ENCODE measurements around the gene DHRS13.
A peak's percentile ranks its signal among the peaks of the same experiment; 100 is the strongest.
"Not testable (repeated sequence)": the region's sequence is repeated elsewhere in the genome, so short reads cannot be mapped to it uniquely, and the experiment has no call there.

Gene DHRS13

DNA sequence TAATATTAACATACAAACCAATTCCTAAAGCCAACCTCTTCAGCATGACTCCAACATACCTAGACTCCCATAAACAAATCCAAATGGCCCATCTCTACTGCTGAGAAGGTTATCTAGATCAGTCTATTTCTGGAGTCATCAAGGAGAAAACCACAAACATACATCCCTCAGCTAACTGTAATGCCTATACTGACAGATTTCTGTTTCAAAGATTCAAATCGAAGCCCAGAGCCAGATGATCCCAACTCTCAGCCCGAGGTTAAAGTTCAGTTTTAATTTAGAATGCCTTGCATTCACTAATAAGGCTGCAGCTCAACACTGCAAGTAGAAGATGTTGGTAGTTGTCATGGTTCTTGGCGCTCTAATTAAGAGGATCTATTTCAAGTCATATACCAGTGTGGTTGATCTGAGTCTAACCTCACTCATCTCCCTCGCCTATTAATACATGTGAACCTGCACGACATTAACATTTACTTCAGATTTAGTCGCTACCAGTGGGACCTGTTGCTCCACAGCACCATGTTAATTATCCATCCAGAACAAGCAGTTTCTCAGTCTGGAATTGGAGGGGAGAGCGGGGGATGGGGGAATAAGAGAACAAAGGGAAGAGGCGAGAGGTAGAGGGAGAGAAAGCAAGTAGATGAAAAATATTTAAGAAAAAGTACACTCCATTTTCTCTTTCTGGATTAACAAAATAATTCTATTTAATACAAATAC, 33.0 kb upstream of the DHRS13 start:
- no peak for DNase-seq (ENCODE audit: low spot score)

DNA sequence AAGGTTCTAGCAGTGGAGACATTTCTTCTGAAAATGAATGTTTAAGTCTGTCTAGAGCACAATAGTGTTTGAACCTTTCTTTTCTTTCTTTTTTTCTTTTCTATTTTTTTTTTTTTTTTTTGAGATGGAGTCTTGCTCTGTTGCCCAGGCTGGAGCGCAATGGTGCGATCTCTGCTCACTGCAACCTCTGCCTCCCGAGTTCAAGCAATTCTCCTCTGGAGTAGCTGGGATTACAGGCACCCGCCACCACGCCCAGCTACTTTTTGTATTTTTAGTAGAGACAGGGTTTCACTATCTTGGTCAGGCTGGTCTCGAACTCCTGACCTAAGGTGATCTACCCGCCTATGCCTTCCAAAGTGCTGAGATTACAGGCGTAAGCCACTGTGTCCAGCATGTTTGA, 31.6 kb upstream of the DHRS13 start:
- DNase-seq (ENCODE audit: low spot score), result not testable (repeated sequence)

DNA sequence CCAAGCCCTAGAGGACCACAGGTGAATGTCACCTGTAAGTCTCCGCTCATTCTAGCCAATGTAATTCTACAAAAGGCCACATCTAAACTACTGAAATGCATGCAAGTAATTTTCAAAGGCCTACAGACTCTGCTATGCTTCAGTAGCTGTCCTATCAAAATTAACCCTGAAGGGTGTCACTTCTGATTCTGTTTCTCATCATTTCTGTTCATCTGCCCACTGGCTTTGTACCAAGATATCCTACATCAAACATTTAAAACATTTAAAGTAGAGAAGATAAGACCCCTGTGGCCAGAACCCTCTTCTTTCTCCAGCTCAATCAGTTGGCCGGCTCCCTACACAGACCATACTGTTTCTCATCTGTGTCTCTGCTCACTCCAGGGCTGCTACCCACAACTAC, 26.9 kb upstream of the DHRS13 start:
- no peak for DNase-seq (ENCODE audit: low spot score)

DNA sequence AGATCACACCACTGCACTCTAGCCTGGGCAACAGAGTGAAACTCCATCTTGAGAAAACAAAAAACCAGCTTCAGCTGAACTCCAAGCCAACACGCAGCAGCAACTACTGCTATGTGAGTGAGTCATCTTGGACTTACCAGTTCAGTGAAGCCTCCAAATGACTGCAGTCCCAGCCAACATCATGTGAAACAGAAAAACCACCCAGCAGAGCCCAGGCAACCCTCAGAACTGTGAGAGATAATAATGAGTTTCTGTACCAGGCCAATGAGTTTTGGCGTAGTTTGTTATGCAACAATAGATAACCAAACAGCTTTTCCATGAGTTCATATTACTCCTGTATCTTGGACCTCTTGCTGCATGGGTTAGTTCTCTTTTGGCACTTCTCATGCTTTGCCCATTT, 25.2 kb upstream of the DHRS13 start:
- DNase-seq (ENCODE audit: low spot score), result no peak

DNA sequence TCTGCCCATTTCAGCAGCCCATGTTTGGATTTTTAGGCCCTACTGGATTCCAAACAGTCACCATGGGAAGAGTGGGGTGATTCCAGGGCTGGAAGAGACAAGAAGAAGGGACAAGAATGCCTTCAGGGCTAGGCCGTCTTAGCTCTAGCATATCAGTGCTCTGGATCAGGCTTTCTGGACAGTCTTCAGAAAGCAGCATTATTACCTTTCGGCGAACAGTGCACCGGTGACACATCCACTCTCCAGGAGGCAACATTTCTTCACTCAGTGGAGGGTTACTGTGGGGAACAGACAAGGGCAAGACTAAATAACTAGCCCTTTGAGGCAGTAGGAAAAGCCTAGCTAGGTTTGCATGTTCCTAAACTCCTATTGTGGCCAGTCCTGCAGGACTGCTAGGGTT, 23.9 kb upstream of the DHRS13 start:
- no peak for DNase-seq (ENCODE audit: low spot score)

DNA sequence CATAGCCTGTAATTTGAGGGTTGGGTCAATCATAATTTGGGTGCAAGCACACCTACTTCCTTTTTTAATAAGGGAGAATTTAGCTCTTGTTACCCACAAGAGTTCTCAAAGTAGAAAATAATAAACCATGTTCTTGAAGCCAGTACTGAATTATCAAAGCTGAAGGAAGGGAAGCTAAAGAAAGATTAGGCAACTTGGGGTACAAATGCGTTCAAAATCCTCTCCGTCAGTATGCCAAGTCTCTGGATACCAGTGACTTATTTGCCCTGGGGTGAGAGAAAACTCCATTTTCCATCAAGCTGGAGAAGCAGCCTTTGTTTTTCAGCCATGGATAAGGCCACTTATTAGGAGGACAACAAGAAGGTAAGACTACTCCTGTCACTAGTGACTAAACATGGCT, 23.5 kb upstream of the DHRS13 start:
- no peak for DNase-seq (ENCODE audit: low spot score)

DNA sequence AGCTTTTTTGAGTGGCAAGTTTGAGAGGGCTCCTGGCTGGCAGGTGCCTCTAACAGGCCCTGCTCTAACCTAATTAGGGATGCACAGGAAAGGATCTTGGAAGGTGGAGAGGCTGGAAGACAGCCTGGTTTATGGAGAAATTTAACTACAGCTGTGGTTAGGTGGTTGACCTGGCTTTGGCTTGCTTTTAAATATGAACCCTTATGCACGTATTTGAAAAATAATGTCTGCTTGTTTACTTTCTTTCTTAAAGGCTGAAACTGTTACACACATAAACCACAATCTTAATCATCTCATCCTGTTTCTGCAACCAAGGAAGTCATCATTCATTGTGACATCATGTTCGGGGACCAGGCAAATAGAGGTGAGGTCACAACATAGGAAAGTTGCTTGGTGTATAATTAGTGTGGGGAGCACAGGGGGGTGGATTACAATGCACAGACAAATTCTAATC, 23.1 kb upstream of the DHRS13 start:
- DNase-seq (ENCODE audit: low spot score), result peak; percentile 70

DNA sequence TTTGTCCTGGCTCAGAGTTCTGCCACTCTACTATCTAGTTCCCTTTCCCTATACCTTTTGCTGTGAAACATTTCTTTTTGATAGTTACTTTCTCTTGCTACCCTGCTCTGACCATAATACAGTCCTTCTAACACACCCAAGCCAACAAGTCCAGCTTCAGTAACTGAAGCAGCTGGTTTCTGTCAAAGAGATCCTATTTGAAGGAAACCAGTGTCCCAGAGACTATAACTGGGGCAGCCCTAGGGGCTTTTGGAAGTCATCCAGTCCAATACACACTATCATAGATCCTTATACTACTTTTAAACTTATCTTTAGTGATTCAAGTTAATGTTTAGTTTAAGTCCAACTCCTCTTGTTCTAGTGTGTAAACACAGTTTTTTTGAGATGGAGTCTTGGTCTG, 17.3 kb upstream of the DHRS13 start:
- DNase-seq (ENCODE audit: low spot score), result no peak

DNA sequence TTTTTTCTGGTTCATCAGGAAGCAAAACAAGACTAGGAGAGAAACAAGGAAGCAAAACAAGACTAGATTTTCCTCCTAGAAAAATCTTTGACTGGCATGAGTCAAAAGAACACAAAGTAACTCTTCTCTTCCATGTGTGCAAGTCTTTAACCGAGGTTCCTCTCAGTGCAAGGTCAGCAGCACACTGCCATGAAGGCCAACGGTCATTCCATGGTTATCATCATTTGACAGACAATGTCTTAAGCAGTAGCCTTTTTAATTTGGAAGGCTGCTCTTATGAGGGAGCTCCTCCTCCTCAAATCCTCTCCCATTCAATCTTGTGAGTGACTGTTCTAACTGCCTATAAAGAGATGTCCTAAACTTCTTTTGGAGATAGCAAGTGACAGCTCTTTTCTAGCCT, 15.4 kb upstream of the DHRS13 start:
- DNase-seq (ENCODE audit: low spot score), result no peak

DNA sequence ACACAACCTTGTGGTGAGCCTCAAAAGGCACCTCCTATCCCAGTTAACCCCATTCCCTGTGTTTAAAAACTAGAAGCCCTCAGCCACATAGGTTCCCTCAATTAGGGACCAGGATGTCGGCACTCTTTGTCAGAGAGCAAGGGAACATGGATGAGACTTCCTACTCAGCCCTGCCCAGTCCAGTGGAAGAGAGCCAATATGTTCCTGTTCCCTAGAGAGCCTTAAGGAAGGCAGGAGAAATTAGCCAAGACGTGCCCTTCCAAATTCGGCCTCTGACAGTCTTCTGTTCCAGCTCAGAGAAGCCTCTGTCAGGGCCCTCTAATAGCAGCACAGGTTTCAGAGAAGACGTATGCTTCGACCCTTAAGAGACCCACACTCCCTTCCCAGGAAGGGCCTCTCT, 14.6 kb upstream of the DHRS13 start:
- no peak for DNase-seq (ENCODE audit: low spot score)

DNA sequence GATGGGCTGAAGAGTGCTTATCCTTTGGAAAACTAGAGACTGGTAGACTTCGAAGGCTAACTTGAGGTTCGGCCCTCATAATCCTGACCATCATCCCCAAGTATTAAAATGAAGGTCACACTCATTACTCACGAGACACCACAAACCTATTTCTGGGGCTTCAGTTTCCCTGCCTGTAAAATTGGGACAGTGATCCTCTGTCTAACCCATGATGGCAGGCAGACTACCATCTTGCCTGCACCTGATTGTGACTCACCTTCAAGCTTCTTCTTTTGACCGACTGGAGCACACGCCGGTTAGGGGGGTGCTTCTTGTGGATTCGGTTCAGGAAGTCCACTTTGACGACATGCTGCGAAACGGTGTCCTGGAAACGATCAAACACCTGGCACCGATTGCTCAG, 14.2 kb upstream of the DHRS13 start:
- DNase-seq (ENCODE audit: low spot score), result no peak

DNA sequence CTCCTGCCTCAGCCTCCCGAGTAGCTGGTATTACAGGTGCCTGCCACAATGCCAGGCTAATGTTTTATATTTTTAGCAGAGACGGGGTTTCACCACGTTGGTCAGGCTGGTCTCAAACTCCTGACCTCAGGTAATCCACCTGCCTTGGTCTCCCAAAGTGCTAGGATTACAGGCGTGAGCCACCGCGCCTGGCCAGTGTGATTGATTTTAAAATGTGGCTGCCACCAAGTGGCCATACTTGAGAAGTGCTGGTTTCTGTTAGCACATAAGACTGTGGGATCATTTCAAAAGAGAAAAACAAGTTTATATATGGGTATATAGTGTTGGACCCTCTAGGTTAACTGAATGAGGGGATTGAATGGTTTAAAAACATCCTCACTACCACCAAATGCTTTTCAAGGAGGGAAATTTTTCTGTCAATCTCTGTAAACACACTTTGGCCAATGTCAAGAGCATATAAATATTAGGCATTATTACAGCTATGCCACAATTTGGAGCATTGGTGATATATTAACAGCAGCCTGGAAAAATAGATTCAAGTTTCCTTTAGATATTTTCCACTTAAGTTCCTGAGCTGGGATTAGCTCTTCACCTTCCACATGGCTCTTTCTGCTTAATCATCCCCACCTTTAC, 13.5 kb upstream of the DHRS13 start:
- peak; percentile 53 for DNase-seq (ENCODE audit: low spot score)

DNA sequence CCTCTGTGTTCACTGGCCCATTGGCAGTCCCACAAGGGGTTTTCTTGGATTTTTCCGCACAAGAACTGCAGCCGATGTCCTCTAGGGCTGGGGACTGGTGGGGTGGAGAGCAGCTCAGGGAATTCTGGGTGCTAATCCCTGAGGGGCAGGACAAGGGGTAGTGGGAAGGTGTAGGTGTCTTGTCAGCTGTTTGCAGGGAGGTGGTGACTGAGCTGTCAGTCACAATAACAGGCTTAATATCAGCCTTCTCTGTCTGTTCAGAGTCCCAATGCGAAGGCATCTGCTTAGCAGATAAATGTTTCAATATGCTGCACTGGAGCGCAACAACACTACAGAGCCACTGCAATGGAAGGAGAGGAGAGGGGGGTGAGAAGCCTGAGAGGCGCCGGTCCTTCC, 10.1 kb upstream of the DHRS13 start:
- no peak for DNase-seq (ENCODE audit: low spot score)

DNA sequence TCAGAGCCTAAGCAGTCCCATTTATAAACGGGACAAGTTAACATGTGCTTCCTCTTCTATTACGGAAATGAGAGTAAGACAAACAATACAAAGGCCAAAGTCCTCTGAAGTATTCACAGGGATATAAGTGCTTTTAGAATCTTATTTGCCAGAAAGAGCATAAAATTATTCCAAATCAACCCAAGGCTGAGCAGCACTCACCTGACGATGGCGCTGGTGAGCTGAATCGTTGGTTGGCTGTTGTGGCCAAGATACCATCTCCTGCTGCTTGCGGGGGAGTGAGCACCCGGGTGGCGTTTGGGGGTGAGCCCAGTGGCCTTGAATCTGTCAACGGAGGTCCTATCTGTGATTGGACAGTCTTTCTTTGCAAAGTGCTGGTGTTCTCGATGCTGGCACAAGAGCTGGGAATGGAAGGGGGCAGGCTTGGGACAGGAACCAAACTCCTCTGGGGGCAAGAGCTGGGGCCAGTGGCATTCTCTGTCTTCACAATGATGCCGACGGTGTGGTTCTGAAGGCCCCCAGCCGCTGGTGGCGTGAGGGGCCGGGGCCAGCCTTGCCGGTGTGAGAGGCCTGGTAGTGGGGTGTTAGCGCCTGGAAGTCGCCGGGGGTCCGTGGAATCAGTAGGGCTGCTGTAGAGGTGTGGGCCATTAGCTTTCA, 9.5 kb upstream of the DHRS13 start:
- DNase-seq (ENCODE audit: low spot score), result no peak

DNA sequence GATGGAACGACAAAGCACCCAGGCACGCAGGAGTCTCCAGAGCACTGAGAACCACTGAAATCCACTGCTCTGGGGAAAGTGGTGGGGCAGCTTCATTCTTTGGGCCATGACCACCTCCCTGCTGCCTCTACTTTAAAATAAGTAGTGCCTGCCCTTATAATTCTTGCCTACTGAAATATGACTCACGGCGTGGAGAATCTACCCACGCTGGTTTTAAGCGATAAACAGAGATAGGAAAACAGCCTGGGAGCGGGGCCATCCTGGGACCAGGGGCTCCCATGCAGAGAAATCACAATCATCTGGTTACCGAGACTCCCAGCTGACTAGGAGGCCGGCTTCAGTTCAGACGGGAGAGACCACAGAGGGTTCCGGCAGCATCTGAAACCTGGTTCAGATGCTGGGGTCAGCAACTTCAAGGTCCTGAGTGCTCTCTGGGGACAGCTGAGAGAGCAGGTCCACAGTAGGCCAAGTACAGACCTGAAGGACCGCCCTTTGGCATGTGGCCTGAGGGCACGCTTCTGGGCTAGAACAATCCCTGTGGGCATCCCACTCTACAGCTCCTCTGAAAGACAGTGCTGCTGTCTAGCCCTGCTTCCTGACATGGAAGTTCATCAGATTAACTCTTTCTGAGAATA, 8.6 kb upstream of the DHRS13 start:
- no peak for DNase-seq (ENCODE audit: low spot score)

DNA sequence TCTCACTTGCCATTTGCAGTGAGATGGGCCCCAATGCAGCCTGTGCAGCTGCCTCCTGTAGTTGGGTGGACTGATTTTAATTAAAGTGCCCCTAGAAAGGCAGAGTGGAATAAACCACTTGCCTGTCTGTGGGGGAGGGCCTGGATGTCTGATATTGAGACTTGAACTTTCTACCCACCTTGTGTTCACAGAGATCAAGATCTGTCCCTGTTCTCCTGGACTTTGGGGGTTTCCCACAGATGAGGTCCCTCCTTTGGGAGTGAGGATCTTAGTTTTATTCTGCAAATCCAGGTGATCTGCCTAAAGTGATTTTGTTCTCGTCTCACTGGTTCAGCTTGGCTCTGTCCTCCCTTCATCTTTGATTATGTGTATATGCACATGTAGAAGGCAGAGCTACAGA, 7.7 kb upstream of the DHRS13 start:
- no peak for DNase-seq (ENCODE audit: low spot score)

DNA sequence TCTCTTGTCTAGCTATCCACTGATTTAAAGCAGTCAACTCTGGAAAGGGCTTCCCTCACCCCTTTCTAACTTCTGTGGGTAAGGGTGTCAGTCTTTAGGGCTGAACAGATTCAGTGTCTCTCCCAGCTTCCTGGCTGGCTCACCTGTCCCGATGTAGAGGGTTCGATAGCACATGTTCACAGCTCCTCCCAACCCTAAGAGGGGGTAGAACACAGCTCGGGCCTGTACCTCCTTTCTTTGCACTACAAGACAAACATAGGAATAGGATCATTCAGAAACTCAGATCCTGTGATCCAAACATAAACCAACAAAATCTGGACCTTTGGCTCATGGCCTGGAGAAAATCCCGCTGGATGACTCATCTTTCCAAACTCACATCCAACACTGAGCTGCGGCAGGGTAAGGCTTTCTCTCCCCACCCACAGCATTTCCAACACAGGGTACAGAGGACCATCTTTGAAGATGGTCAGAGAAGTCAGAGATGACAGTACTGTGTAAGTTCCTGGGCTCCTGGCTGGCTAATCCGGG, 5.8 kb upstream of the DHRS13 start:
- peak; percentile 80 for DNase-seq (ENCODE audit: low spot score)

DNA sequence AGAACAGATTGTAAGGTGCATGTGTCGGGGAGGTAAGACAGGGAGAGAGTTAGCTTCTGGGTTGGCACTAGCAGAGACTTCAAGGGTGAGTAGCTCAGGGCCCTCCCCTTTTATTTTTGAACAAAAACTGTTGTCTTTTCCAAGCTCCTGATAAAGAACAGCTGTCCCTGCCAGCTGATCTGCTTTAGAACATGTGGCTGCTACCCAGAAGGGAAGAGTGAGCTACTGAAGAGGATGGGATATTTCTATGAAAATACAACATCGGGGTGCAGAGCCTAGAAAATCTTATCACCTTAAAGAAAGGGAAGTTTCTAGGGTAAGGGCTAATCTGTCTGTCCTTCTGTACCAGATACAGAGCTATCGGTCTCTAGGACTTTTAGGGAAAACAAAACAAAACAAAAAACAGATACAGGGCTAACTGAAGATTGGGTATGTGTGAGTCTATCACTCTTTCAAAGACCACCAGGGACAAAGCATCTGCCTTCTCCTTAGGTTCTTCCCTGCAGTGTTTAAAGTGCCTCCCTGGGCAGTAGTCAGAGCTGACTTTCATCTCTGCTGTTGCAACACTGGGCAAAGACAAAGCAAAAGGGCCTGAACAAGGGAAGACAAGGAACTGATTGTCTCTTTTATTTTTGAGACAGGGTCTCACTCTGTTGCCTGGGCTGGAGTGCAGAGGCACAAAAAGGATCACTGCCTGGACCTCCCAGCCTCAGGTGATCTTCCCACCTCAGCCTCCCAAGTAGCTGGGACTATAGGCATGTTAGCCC, 5.0 kb upstream of the DHRS13 start:
- DNase-seq (ENCODE audit: low spot score), result no peak

DNA sequence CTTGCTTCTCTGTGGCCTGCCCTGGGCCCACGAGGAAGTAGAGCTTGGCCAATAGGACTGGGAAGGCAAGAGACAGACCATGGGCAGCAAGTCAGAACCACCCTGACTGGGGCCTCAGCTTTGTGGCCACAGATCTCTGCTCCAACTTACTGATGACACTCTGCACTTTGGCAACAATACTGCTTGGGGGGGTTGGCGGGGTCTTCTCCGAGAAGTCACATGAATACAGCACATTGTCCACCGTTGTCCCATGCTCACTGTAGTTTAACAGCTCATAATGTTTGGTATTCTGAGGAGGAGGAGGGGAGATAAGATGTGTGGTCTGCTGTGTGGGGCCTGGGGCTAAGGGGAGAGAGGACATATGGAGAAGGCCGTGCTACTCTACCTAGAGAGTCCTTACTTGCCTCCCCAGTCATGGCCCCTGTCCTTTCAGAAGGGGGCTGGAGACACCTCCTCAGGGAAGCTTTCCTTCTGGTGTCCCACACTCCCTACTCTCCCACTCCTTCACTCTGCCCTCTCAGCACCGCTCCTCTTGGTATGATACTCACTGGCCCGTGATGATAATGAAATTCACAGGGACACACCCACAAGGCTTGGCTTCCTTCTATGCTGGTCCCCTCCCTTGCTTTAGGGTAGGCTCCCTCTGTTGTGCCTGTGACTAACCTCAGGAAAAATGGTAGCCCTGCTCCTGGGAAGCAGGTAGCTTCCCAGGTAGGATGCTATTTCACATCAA, 4.0 kb upstream of the DHRS13 start:
- no peak for DNase-seq (ENCODE audit: low spot score)

DNA sequence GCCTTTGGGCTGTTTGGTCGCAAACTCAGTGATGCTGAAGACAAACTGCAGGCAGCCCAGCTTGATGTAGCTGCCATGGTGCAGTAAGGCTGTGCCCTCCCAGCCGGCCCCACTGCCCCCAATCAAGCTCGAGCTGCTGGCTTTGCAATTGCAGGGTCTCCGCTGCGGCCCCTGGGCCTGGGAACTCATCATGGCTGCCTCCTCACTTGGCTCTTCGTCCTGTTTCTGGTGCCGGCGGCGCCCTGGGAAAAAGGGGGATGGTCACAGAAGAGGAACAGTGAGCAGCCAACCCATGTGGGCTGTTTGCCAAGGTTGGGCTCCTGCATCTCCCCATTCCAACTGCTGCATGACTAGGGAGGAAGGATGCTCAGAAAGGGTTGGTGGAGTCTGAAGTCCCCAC, 3.4 kb upstream of the DHRS13 start:
- no peak for DNase-seq (ENCODE audit: low spot score)

DNA sequence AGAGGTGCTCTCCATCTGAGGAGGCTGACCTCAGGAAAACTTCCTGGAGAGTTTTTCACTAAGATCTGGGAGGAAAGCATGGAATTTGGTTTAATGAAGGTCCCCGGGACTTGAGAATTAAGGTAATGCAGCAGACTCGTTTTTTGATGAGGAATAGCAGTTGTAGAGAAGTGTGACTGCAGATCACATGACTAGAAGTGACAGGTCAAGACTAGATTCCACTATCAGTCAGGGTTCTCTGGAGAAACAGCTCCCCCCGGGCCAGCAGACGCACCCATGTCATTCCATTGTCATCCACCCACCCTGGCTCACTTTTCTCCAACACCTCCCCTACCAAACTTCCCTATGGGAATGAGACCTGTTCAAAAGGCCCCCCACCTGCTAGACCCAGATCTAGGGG, 1.9 kb upstream of the DHRS13 start:
- DNase-seq (ENCODE audit: low spot score), result no peak

DNA sequence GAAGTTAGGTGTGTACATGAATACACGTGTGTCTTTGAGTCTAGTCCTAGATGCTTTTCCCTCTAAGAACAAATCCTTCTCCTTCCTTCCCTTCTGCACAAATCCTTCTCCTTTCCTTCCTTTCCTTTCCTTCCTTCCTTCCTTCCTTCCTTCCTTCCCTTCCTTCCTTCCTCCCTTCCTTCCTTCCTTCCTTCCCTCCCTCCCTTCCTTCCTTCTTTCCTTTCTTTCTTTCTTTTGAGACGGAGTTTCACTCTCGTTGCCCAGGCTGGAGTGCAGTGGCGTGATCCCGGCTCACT, 615 bp upstream of the DHRS13 start:
- not testable (repeated sequence) for DNase-seq (ENCODE audit: low spot score)

Measured in GM03348 (cell line).